Epithelial cell of esophagus (primary cell): ENCODE data around the gene NEK10.

ENCODE experiments used
- DNase-seq: peaks from one replicate; pipeline ENCODE4 v3.0.0; 2010; ENCODE audit warnings: low read depth
- H3K4me3 ChIP-seq: 2 replicates; pipeline ENCODE4 v1.5.1; 2011; ENCODE audit warnings: mild to moderate bottlenecking, low read length, control low read depth
- CTCF ChIP-seq: IDR thresholded peaks from 2 replicates; pipeline ENCODE4 v1.5.1; 2011; ENCODE audit warnings: low read depth, mild to moderate bottlenecking, low read length, control low read depth, inconsistent platforms; ENCODE audit not compliant: insufficient read depth; ENCODE audit errors: missing control alignments

The NEK10 gene

GRCh38 chr3:27278383-27279055 lies 90.7 kb downstream of the NEK10 start:
- no peak overlapping the region for H3K4me3 ChIP-seq
- no peak for DNase-seq
- no peak for TF ChIP-seq CTCF

DNA sequence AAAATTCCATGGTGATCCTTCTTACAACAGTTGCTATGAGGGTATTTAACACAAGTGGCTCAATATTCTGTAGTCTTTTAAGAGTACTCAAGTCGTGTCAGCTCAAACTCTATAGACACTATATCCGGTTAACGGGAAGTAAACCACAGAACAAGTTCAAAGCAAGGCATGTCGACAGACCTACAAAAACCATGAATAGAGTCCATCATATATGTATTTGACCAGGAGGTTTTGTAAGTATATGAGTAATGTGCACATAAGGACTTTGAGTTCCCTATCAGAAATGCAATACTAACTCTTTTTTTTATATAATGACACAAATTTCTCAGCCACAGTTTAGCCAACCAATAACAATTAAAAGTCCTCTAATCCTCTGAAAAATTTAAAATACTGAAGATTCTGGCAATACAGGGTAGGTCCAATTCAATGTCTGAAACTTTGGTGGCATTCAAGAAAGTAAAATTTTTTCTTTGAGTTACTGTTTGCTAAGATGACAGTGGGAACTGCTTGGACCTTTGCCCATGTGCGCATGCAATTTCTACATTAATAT lies 93.7 kb downstream of the NEK10 start:
- DNase-seq: no peak
- TF ChIP-seq CTCF: no peak
- no peak overlapping the region for H3K4me3 ChIP-seq

GRCh38 chr3:27271890-27272289 lies 97.3 kb downstream of the NEK10 start:
- no peak for TF ChIP-seq CTCF
- no peak overlapping the region for H3K4me3 ChIP-seq
- DNase-seq: no peak

DNA sequence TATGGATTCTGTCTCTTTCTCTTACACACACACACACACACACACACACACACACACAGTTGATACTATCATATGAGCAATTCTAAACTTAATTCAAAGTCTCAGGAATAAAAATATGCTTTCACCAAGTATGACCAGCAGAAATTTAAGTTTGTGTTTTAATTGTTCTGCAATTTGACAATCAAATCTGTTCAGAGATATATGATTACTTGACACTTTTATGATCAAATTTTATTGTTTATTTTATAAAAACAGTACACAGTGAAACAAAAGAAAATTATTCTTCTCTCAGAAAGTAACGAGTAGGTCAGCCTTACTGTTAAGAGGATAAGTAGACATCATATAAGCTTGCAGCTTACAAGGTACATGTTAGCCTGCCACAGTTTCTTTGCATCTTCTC lies 114.3 kb downstream of the NEK10 start:
- no peak for TF ChIP-seq CTCF
- no peak overlapping the region for H3K4me3 ChIP-seq
- DNase-seq: no peak

DNA sequence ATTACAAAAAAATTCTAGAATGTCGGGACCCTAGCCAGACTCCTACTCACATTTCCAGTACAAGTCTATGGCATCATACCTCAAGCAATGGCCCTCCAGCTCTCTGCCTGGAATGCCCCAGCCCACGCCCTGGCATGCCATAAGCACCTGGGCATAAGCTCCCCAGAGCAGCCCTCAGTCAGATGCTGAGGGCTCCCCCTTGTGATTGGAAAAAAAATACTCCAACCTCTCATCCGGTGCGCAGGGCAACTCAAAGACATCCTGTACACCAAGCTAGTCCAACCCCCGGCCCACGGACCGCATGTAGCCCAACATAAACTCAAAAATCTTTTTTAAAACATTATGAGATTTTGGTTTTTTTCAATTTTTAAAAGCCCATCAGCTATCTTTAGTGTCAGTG lies 115.4 kb downstream of the NEK10 start:
- TF ChIP-seq CTCF: peak; percentile 69
- DNase-seq: peak; percentile 76
- no peak overlapping the region for H3K4me3 ChIP-seq

DNA sequence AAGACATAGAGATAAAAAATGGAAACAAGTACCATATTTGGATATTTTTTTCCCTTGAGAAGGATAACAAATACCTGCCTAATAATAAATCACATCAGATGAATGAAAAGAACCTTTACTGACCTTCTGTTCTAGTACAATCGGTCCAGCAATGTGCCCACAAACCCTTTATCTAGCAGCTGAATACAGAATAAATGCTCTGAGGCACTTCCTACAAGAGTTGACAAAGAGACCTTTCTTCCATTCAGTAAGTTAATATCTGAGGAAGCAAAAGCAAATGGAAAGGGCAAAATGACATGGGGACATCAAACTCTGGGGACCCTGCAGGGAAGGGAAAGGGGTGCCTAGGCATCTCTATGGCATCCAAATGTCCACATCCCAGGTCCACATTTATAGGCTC lies 115.8 kb downstream of the NEK10 start:
- H3K4me3 ChIP-seq: no peak overlapping the region
- no peak for TF ChIP-seq CTCF
- no peak for DNase-seq

DNA sequence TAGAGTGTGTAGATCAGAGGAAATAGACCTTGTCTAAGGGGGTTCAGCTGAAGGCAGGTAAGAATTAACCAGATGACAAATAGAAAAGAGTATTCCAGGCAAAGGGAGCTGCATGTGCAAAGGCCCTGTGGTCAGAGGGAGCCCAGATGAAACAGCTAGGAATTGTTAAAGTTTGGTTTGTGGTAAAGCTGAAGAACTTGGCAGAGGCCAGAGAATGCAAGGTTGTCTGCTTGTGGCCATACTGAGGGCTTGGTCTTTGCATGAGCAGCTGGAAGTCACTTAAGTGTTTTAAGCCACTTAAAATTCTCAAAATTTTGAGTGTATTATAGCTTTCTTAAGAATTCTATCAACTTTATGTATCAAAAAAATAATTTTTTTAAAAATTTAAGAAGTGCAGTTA lies 116.5 kb downstream of the NEK10 start:
- no peak overlapping the region for H3K4me3 ChIP-seq
- no peak for TF ChIP-seq CTCF
- no peak for DNase-seq
